Panc1 (cell line): Measurements from ENCODE around the gene PTPA. TPM values are rescaled to one million over a fixed set of nuclear protein-coding genes. Genes with fewer than 3 reads are reported as not detected.

Source experiments
- ATAC-seq: fragments of 200-7000 bp; cut with Tn5 transposase; 2 replicates; pipeline ENCODE4 v1.9.1; 2020; ENCODE audit warnings: mild to moderate bottlenecking, moderate library complexity
- BruUV-seq: library from RNA; stranded (reverse); fragments of 400-500 nt; replicated peaks from 2 replicates; lab custom pipeline; 2021; lab: Mats Ljungman, UMichigan
- CTCF ChIA-PET: fragments of 300-600 bp; sonication (Branson Sonifier 250); formaldehyde crosslinking; loops from one replicate; lab custom pipeline; 2022; ENCODE audit warnings: antibody characterized with exemption; lab: Charles Lee
- POLR2A ChIA-PET: fragments of 300-600 bp; sonication (Branson Sonifier 250); formaldehyde crosslinking; loops from one replicate; lab custom pipeline; 2022; ENCODE audit warnings: antibody characterized with exemption; lab: Charles Lee
- DNase-seq: peaks from one replicate; pipeline ENCODE4 v3.0.0-alpha.2; 2010; ENCODE audit warnings: low read depth, low spot score
- H3K27ac ChIP-seq: 2 replicates; pipeline ENCODE4 v1.5.1; 2011; ENCODE audit warnings: mild to moderate bottlenecking, low read length, inconsistent platforms
- H3K27me3 ChIP-seq: fragments of 200-500 bp; sonication (Bioruptor generic); 2 replicates; pipeline ENCODE4 v1.6.0; 2014; ENCODE audit warnings: low read length, inconsistent platforms; ENCODE audit not compliant: control insufficient read depth, insufficient read depth
- H3K36me3 ChIP-seq: fragments of 200-500 bp; sonication (Bioruptor generic); 2 replicates; pipeline ENCODE4 v1.5.1; 2014; ENCODE audit warnings: inconsistent platforms, mild to moderate bottlenecking, low read length, moderate library complexity; ENCODE audit not compliant: control insufficient read depth, insufficient read depth
- H3K4me1 ChIP-seq: 2 replicates; pipeline ENCODE4 v1.5.1; 2011; ENCODE audit warnings: inconsistent platforms, mild to moderate bottlenecking, low read length, moderate library complexity; ENCODE audit not compliant: control insufficient read depth, insufficient read depth
- H3K4me3 ChIP-seq, 2 experiments: 2 replicates each; pipeline ENCODE4 v1.5.1; 2011 to 2012; ENCODE audit warnings: low read depth in 2 of 2, low read length in 2 of 2, mild to moderate bottlenecking in 2 of 2, inconsistent platforms in 1 of 2, moderate library complexity in 1 of 2
- H3K9me3 ChIP-seq: fragments of 200-500 bp; sonication (Bioruptor generic); 2 replicates; pipeline ENCODE4 v1.5.1; 2014; ENCODE audit warnings: low read depth, mild to moderate bottlenecking, inconsistent platforms, low read length, moderate library complexity; ENCODE audit not compliant: control insufficient read depth, insufficient read depth
- POLR2AphosphoS5 ChIP-seq: IDR thresholded peaks from 2 replicates; pipeline ENCODE4 v1.6.1; 2012; ENCODE audit warnings: mild to moderate bottlenecking, low read depth, low read length, moderate library complexity
- SIN3A ChIP-seq: IDR thresholded peaks from 2 replicates; pipeline ENCODE4 v1.6.1; 2012; ENCODE audit warnings: low read depth, mild to moderate bottlenecking, low read length, moderate library complexity, borderline replicate concordance; ENCODE audit not compliant: insufficient read depth
- TCF7L2 ChIP-seq: IDR thresholded peaks from 2 replicates; pipeline ENCODE4 v1.6.1; 2011; ENCODE audit warnings: mild to moderate bottlenecking, low read depth, low read length, inconsistent platforms
- in situ Hi-C: cut with HindIII; loops from 2 replicates; pipeline ENCODE4 v1.10.0; 2016; ENCODE audit warnings: low sequenced_read_pairs, low pct_unique_long_range_greater_than_20kb
- intact Hi-C: fragments of 100-400 bp; cut with micrococcal nuclease; formaldehyde crosslinking; loops from one replicate; pipeline ENCODE4 v1.10.0; 2022; ENCODE audit not compliant: unreplicated experiment
- total RNA-seq: library from RNA; stranded (reverse); gene quantifications from one replicate; pipeline ENCODE4 v1.2.1, GENCODE V29; 2021; ENCODE audit not compliant: unreplicated experiment
- TF ChIP-seq, protein P1 (sequence below), 2 experiments: IDR thresholded peaks; 2 replicates each; pipeline ENCODE4 v1.6.1; 2011 to 2012; ENCODE audit warnings: low read depth in 2 of 2, control low read depth in 1 of 2, low read length in 1 of 2, mild to moderate bottlenecking in 1 of 2, moderate library complexity in 1 of 2; ENCODE audit not compliant: insufficient read depth in 1 of 2
- TF ChIP-seq, protein P2 (sequence below): fragments of 450-650 bp; IDR thresholded peaks from 2 replicates; pipeline ENCODE4 v1.5.1; 2017; ENCODE audit warnings: mild to moderate bottlenecking

PTPA gene
- total RNA-seq, 1 experiment from 2014 or later = 114 TPM

DNA sequence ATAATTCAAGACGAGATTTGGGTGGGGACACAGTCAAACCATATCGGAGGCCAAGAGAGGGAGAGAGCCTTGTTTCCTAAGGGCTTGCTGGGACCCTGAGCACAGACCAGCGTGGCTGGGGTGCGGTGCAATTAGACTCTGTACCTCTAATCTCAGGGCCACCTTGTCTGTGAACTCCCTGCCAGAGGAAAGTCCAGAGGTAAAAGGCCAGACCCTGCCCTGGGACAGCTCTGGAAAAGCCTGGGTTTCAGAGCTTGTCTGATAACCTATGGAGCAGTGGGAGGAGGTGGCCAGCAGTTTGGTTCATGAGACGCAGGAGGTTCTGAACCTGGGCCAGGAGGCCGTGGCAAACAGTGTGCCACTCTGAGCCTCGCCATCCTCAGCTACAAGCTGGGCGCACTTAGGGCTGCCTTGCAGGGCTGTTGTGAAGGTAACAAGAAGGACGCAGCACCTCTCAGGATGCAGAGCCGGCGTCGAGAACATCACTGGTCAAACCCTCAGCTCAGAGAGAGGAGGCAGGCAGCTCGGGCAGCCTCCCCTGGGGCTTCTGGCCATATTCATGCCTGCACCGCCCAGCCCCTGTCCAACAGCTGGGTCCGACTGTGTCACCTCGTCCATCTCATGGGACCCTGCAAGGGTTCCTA lies 35.1 kb upstream of the PTPA start:
- Histone ChIP-seq H3K27me3 (no peaks in the 10 kb centered on the region), H3K4me1 (0 out of 2 replicates have a peak, but pooled peaks cover 3% of the 10 kb centered on the region), H3K36me3 (no peaks in the 10 kb centered on the region), H3K27ac (no peak overlapping the region), H3K4me3 (no peak overlapping the region), H3K9me3 (no peaks in the 10 kb centered on the region)
- intact Hi-C loops (no loop called here), in situ Hi-C loops (no loop called here)
- ChIA-PET POLR2A (no interaction called here), CTCF (no interaction called here)
- no TSS peak for BruUV-seq
- no peak for DNase-seq
- TF ChIP-seq, protein P1, sequence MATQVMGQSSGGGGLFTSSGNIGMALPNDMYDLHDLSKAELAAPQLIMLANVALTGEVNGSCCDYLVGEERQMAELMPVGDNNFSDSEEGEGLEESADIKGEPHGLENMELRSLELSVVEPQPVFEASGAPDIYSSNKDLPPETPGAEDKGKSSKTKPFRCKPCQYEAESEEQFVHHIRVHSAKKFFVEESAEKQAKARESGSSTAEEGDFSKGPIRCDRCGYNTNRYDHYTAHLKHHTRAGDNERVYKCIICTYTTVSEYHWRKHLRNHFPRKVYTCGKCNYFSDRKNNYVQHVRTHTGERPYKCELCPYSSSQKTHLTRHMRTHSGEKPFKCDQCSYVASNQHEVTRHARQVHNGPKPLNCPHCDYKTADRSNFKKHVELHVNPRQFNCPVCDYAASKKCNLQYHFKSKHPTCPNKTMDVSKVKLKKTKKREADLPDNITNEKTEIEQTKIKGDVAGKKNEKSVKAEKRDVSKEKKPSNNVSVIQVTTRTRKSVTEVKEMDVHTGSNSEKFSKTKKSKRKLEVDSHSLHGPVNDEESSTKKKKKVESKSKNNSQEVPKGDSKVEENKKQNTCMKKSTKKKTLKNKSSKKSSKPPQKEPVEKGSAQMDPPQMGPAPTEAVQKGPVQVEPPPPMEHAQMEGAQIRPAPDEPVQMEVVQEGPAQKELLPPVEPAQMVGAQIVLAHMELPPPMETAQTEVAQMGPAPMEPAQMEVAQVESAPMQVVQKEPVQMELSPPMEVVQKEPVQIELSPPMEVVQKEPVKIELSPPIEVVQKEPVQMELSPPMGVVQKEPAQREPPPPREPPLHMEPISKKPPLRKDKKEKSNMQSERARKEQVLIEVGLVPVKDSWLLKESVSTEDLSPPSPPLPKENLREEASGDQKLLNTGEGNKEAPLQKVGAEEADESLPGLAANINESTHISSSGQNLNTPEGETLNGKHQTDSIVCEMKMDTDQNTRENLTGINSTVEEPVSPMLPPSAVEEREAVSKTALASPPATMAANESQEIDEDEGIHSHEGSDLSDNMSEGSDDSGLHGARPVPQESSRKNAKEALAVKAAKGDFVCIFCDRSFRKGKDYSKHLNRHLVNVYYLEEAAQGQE (IDR thresholded peaks at IDR 0.05; ENCODE audit: insufficient read depth in 1 of 2, low read depth in 2 of 2, low read length in 1 of 2) = no peak
- TF ChIP-seq POLR2AphosphoS5 (no peak), TCF7L2 (no peak), SIN3A (no peak)
- TF ChIP-seq, protein P2, sequence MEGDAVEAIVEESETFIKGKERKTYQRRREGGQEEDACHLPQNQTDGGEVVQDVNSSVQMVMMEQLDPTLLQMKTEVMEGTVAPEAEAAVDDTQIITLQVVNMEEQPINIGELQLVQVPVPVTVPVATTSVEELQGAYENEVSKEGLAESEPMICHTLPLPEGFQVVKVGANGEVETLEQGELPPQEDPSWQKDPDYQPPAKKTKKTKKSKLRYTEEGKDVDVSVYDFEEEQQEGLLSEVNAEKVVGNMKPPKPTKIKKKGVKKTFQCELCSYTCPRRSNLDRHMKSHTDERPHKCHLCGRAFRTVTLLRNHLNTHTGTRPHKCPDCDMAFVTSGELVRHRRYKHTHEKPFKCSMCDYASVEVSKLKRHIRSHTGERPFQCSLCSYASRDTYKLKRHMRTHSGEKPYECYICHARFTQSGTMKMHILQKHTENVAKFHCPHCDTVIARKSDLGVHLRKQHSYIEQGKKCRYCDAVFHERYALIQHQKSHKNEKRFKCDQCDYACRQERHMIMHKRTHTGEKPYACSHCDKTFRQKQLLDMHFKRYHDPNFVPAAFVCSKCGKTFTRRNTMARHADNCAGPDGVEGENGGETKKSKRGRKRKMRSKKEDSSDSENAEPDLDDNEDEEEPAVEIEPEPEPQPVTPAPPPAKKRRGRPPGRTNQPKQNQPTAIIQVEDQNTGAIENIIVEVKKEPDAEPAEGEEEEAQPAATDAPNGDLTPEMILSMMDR = no peak
- ATAC-seq = no peak

DNA sequence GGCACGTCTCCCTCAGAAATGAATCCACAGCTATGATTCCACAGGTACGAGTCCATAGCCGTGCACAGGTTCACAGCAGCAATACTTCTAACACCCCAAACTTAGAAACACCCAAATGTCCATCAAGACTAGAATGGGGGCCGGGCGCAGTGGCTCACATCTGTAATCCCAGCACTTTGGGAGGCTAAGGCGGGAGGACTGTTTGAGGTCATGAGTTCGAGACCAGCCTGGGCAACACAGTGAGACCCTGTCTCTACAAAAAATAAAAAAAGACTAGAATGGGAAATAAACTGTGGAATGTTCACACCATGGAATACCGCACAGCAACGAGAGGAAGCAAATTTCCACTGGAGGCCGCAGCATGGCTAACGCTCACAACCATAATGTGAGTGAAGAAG lies 34.6 kb upstream of the PTPA start:
- CTCF ChIA-PET = no interaction called here
- no peak overlapping the region for H3K4me3 ChIP-seq
- no peaks in the 10 kb centered on the region for H3K27me3 ChIP-seq
- POLR2A ChIA-PET = no interaction called here
- ATAC-seq (no peak), DNase-seq (no peak)
- H3K27ac ChIP-seq = no peak overlapping the region
- H3K4me1 ChIP-seq = 0 out of 2 replicates have a peak, but pooled peaks cover 3% of the 10 kb centered on the region
- TF ChIP-seq, protein P1 (IDR thresholded peaks at IDR 0.05; ENCODE audit: insufficient read depth in 1 of 2, low read depth in 2 of 2, low read length in 1 of 2) = no peak
- TF ChIP-seq SIN3A = no peak
- no peak for TF ChIP-seq TCF7L2
- TF ChIP-seq, protein P2 = no peak
- TF ChIP-seq POLR2AphosphoS5 = no peak
- BruUV-seq = no TSS peak
- in situ Hi-C loops = no loop called here
- intact Hi-C loops = no loop called here
- H3K36me3 ChIP-seq = 0 out of 2 replicates have a peak, but pooled peaks cover 2% of the 10 kb centered on the region
- H3K9me3 ChIP-seq = no peaks in the 10 kb centered on the region
